GM12872 (cell line): ENCODE results near the gene PPP1R15A.

Source experiments
- CTCF ChIP-seq: IDR thresholded peaks from 3 replicates; pipeline ENCODE4 v1.5.1; 2011; ENCODE audit warnings: low read depth, mild to moderate bottlenecking, low read length, moderate library complexity; ENCODE audit not compliant: insufficient read depth

PPP1R15A gene

DNA sequence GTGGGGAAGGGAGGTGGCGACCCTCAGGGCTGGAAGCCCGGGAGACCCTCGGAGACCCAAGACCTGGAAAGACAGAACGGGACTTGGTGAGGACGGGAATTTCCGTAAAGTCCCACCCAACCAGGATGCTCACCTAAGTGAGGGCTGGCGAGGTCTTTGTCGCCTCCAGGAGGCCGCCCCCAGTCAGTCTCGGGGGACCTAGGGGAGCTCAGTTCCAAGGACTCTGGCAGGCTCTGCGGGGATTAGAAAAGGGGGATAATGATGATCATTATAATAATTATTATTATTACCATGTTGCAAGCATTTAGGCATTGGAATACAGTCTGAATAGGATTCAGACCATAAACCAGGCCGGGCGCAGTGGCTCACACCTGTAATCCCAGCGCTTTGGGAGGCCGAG, 26.8 kb upstream of the PPP1R15A start:
- TF ChIP-seq CTCF = no peak

DNA sequence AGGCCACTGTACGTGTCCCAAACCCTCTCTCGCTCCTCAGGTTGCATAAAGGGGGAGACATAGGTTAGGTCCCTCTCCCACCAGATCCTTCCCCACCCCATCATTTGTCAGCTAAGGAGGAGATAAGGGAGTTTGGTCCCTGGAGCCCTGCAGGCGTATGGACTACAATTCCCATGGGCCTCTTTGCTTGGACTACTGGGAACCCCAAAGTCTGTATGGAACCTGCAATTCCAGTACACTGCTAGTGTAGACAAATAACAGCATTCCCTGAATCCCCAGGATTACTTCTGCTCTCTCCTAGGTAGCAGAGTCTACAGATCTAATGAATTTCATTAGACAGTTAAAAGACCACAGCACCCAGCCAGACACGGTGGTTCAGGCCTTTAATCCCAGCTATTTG, 19.9 kb upstream of the PPP1R15A start:
- no peak for TF ChIP-seq CTCF

- no peak for TF ChIP-seq CTCF
Measured at GRCh38 chr19:48853483-48853882, 18.7 kb upstream of the PPP1R15A start.

DNA sequence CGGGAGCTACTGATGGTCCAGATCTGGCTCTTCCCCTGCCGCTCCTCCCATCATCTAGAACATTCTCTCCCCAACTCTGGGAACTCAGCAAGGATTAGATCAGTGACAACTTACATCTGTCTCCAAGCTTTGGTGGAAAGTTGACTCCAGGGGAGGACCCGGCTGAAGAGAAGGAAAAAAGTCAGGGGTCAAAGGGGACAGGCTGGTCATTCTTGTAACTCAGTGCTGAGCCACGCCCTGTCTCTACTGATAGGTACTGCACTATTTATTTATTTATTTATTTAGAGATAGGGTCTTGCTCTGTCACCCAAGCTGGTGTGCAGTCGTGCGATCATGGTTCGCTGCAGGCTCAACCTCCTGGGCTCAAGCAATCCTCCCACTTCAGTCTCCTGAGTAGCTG, 18.1 kb upstream of the PPP1R15A start:
- no peak for TF ChIP-seq CTCF

DNA sequence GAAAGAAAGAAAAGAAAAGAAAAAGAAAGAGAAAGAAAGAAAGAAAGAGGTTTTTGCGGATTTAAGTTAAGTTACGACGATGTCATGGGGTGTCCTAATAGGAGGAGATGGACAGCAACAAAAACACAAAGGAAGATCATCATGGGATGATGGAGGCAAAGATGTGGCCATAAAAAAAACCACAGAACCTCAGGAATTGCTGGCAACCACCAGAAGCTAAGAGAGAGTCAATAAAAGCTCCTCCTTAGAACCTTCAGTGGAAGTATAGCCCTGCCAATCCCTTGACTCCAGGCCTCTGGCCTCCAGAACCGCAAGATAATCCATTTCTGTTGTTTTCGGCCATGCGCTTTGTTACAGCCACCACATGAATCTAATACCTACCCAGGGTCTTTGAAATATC, 15.3 kb upstream of the PPP1R15A start:
- no peak for TF ChIP-seq CTCF

DNA sequence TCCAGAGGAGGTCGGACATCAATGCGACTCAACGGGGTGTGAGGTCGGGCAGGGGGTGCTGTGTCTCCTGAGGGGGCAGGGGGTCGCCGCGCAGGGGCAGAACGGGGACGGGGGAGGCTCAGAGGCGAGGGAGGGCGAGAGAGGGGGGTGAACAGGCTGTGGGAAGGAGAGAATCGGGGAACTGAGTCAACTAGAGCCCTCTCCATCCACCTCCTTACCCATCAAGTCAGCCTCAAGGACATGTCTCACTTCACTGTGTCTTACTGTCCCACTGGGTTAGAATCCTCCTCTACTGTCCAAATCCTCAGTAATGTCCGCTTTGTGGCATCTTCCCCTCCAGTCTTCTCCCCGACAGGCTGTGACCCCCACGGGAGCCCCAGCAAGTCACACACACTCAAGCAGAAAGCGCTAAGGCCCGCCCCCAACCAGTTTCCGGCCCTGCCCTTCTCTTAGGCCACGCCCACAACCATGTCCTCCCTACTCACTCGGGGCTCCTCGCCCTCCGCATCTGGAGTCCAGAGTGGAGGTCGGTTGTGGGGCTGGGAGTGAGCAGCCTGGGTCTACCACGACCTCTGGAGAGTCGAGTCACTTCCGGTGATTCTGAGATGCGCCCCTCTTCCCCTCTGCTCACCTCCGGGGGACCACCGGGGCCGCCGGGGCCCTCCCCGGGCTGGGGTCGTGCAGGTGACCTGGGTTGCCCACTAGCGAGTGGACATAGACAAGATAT, 13.1 kb upstream of the PPP1R15A start:
- TF ChIP-seq CTCF = no peak

DNA sequence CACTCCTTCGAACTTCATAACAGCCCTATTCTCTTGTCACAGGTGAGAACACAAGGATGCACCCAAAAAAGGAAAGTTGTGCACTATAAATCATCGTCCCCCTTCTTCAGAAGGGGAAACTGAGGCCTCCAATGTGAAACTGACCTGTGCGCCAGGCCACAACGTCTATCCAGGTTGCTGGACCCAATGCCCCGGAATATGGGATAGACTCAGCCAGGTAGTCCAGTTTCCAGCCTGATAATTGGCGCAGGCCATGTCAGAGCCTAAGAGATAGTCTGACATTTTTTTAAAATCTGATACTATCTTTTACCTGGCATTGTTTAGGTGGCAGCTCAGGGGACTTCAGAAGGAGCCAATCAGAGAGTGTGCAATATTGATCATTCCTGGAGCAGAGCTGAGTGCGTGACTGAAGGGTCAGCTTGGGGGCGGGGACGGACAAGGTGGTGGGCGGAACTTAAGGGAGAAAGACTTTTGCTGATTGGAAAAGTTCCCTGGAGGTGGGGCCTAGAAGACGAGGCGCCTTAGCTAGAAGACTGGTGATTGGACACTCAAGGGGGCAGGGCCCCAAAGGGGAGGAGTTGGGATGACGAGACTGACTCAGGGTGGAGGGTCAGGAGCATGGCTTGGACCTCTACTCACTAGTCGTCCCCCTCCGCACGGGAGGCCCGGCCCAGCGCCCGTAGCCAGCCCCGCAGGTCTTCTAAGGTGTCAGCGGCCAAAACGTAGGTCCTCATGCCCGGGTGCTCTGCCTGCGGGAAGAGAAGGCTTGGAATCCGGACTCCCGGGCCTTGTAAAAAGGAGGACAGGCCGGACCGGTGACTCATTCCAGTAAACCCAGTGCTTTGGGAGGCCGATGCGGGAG, 12.3 kb upstream of the PPP1R15A start:
- TF ChIP-seq CTCF = no peak
